K562 (cell line): ENCODE data around the gene FZD4. TPM values are rescaled to one million over a fixed set of nuclear protein-coding genes. Genes with fewer than 3 reads are reported as not detected.

Source experiments
- ARID1B ChIP-seq: fragments of 450-650 bp; IDR thresholded peaks from 2 replicates; pipeline ENCODE4 v1.6.1; 2016; ENCODE audit warnings: antibody characterized with exemption, mild to moderate bottlenecking, inconsistent platforms
- FOXP1 ChIP-seq: sonication (generic); formaldehyde crosslinking; IDR thresholded peaks from 2 replicates; pipeline ENCODE4 v1.8.0; 2022; ENCODE audit warnings: mild to moderate bottlenecking, missing genetic modification reagents
- HEY1 ChIP-seq: fragments of 250-450 bp; sonication (Bioruptor Pico); IDR thresholded peaks from 2 replicates; pipeline ENCODE4 v1.5.0; 2020; ENCODE audit warnings: mild to moderate bottlenecking, moderate library complexity, borderline replicate concordance
- IFI16 ChIP-seq: fragments of 250-450 bp; sonication (Bioruptor Pico); IDR thresholded peaks from 2 replicates; pipeline ENCODE4 v2.1.2; 2022; ENCODE audit warnings: mild to moderate bottlenecking, inconsistent platforms
- JUN ChIP-seq, 2 experiments: sonication (generic) in 1 of 2; formaldehyde crosslinking in 1 of 2; IDR thresholded peaks; 2 replicates each; pipeline versions ENCODE4 v1.6.1 to v1.8.0; 2012 to 2022; ENCODE audit warnings: borderline replicate concordance in 2 of 2, mild to moderate bottlenecking in 2 of 2, improper control_type of control experiment in 1 of 2, low read depth in 1 of 2, low read length in 1 of 2, missing genetic modification reagents in 1 of 2
- NRF1 ChIP-seq, 2 experiments: fragments of 450-650 bp; IDR thresholded peaks in 1 of 2; conservative IDR thresholded peaks in 1 of 2; 2 replicates each; pipeline ENCODE4 v1.6.1; 2014; ENCODE audit warnings: mild to moderate bottlenecking in 2 of 2
- RBM25 ChIP-seq: fragments of 200-400 bp; formaldehyde crosslinking; IDR thresholded peaks from 2 replicates; pipeline ENCODE4 v1.6.1; 2018; ENCODE audit warnings: low read length, low read depth, moderate library complexity; ENCODE audit not compliant: severe bottlenecking
- RBM34 ChIP-seq: fragments of 200-400 bp; formaldehyde crosslinking; IDR thresholded peaks from 2 replicates; pipeline ENCODE4 v1.6.1; 2018; ENCODE audit warnings: low read length, borderline replicate concordance; ENCODE audit not compliant: insufficient read depth
- RFX5 ChIP-seq: IDR thresholded peaks from 2 replicates; pipeline ENCODE4 v1.6.1; 2011; ENCODE audit warnings: low read depth, mild to moderate bottlenecking, improper control_type of control experiment, low read length
- SREBF2 ChIP-seq: sonication (generic); formaldehyde crosslinking; IDR thresholded peaks from 2 replicates; pipeline ENCODE4 v1.4.0; 2020; ENCODE audit warnings: mild to moderate bottlenecking, missing genetic modification reagents
- XRCC5 ChIP-seq: fragments of 200-400 bp; formaldehyde crosslinking; IDR thresholded peaks from 2 replicates; pipeline ENCODE4 v1.6.1; 2017; ENCODE audit warnings: low read depth, mild to moderate bottlenecking, low read length
- ZNF175 ChIP-seq: fragments of 200-800 bp; sonication (Bioruptor generic); IDR thresholded peaks from 2 replicates; pipeline ENCODE4 v1.6.1; 2016; ENCODE audit warnings: low read depth, mild to moderate bottlenecking, missing genetic modification characterization, missing compliant biosample characterization
- ZNF217 ChIP-seq: sonication (generic); formaldehyde crosslinking; IDR thresholded peaks from 2 replicates; pipeline ENCODE4 v1.8.0; 2022; ENCODE audit warnings: mild to moderate bottlenecking, missing genetic modification reagents
- ZNF274 ChIP-seq: IDR thresholded peaks from 2 replicates; pipeline ENCODE4 v1.6.1; 2011; ENCODE audit warnings: low read depth, mild to moderate bottlenecking, low read length, moderate library complexity, borderline replicate concordance
- ZNF431 ChIP-seq: sonication (generic); formaldehyde crosslinking; IDR thresholded peaks from 2 replicates; pipeline ENCODE4 v1.8.0; 2022; ENCODE audit warnings: mild to moderate bottlenecking, missing genetic modification reagents
- ZNF57 ChIP-seq: fragments of 450-650 bp; formaldehyde crosslinking; IDR thresholded peaks from 2 replicates; pipeline ENCODE4 v1.4.0; 2020; ENCODE audit warnings: mild to moderate bottlenecking, moderate library complexity
- ZSCAN29 ChIP-seq: fragments of 450-650 bp; IDR thresholded peaks from 2 replicates; pipeline ENCODE4 v1.6.1; 2017
- polyA plus RNA-seq, 8 experiments: library from polyadenylated mRNA; depleted of rRNA in 4 of 8; stranded (reverse) in 5 of 8; unstranded in 3 of 8; fragments of >200 nt; fragmentation: Nextera tagmentation in 2 of 8; fragmentation: Illumina TruSeq in 1 of 8; extraction: Ambion mirVana in 2 of 8; extraction: Trizol in 1 of 8; gene quantifications; 2 replicates each; pipeline versions ENCODE4 v1.2.1 to v1.2.3, GENCODE V29; 2011 to 2014; ENCODE audit warnings: inconsistent platforms in 1 of 8, missing spikeins in 1 of 8
- total RNA-seq, 7 experiments: library from RNA; depleted of rRNA in 6 of 7; stranded (reverse); fragments of >200 nt in 6 of 7; fragmentation: Illumina TruSeq in 2 of 7; extraction: Trizol in 2 of 7; gene quantifications; 2 replicates each; pipeline versions ENCODE4 v1.2.1 to v1.2.3, GENCODE V29; 2011 to 2021; ENCODE audit warnings: low replicate concordance in 1 of 7
- TF ChIP-seq, protein P1 (sequence below): sonication (generic); formaldehyde crosslinking; IDR thresholded peaks from 2 replicates; pipeline ENCODE4 v1.5.0; 2020; ENCODE audit warnings: missing genetic modification reagents
- TF ChIP-seq, protein P2 (sequence below): fragments of 450-650 bp; IDR thresholded peaks from 2 replicates; pipeline ENCODE4 v1.6.1; 2016; ENCODE audit warnings: borderline replicate concordance
- TF ChIP-seq, protein P3 (sequence below): fragments of 250-450 bp; sonication (Bioruptor Pico); IDR thresholded peaks from 2 replicates; pipeline ENCODE4 v1.4.0; 2020

The FZD4 gene
- total and polyA plus RNA-seq, 9 of the 15 experiments (the other 6 are each of a cell fraction or from before 2014, with no cell fraction given): 1.2 to 7.9 (median 5.8) TPM

DNA sequence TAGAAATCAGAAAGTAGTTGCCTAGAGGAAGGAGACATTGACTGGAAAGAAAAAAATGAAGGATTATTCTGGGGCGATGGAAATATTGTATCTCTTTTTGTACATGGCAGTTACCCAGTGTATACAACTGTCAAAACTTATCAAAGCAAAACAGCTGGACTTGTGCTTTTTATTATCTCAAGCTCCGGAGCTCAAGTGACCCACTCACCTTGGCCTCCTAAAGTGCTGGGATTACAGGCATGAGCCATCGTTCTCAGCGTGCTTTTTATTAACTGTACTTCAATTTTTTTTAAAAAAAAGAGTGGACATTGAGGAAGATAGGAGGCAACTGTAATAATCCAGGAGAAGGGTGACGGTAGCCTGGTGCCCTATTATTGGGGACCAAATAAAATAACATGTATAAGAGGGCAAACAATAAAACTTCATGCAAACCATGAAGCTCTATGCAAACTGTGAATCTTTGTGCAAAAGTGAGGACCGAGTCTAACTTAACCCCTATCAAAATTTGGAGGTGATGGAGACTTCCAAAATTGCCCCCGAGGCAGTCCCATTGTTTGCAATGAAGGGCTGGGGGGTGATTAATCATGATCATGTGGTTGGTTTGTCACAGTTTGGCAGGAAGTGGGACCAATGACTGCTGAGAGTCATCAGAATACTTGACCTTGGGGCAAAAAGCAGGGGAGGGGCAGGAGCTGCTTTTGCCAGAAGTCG is 23.5 kb downstream of the FZD4 start (continued):
- TF ChIP-seq RBM25 (no peak), RBM34 (no peak), NRF1 (conservative IDR thresholded peaks at IDR 0.05 in 1 of 2, IDR thresholded peaks at IDR 0.05 in 1 of 2) (no peak), ZNF274 (no peak), ZSCAN29 (no peak), ZNF217 (CRISPR knock-in tag) (no peak), HEY1 (CRISPR knock-in tag) (no peak), ZNF57 (CRISPR knock-in tag) (no peak), ZNF175 (CRISPR knock-in tag) (0 out of 2 replicates have a peak, but pooled peaks have one; percentile 21), ZNF431 (no peak), SREBF2 (CRISPR knock-in tag) (no peak), IFI16 (CRISPR knock-in tag) (no peak), RFX5 (no peak), JUN (IDR thresholded peaks at IDR 0.05; ENCODE audit: borderline replicate concordance, low read depth, low read length) (peak; percentile 44; the same call in 1 of the 2 replicates), JUN (CRISPR knock-in tag; IDR thresholded peaks at IDR 0.05; ENCODE audit: borderline replicate concordance) (no peak), FOXP1 (CRISPR knock-in tag) (no peak), ARID1B (peak; percentile 97), XRCC5 (no peak)
- TF ChIP-seq, protein P1, sequence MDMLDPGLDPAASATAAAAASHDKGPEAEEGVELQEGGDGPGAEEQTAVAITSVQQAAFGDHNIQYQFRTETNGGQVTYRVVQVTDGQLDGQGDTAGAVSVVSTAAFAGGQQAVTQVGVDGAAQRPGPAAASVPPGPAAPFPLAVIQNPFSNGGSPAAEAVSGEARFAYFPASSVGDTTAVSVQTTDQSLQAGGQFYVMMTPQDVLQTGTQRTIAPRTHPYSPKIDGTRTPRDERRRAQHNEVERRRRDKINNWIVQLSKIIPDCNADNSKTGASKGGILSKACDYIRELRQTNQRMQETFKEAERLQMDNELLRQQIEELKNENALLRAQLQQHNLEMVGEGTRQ: peak; percentile 73
- TF ChIP-seq, protein P2, sequence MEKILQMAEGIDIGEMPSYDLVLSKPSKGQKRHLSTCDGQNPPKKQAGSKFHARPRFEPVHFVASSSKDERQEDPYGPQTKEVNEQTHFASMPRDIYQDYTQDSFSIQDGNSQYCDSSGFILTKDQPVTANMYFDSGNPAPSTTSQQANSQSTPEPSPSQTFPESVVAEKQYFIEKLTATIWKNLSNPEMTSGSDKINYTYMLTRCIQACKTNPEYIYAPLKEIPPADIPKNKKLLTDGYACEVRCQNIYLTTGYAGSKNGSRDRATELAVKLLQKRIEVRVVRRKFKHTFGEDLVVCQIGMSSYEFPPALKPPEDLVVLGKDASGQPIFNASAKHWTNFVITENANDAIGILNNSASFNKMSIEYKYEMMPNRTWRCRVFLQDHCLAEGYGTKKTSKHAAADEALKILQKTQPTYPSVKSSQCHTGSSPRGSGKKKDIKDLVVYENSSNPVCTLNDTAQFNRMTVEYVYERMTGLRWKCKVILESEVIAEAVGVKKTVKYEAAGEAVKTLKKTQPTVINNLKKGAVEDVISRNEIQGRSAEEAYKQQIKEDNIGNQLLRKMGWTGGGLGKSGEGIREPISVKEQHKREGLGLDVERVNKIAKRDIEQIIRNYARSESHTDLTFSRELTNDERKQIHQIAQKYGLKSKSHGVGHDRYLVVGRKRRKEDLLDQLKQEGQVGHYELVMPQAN: no peak
- TF ChIP-seq, protein P3, sequence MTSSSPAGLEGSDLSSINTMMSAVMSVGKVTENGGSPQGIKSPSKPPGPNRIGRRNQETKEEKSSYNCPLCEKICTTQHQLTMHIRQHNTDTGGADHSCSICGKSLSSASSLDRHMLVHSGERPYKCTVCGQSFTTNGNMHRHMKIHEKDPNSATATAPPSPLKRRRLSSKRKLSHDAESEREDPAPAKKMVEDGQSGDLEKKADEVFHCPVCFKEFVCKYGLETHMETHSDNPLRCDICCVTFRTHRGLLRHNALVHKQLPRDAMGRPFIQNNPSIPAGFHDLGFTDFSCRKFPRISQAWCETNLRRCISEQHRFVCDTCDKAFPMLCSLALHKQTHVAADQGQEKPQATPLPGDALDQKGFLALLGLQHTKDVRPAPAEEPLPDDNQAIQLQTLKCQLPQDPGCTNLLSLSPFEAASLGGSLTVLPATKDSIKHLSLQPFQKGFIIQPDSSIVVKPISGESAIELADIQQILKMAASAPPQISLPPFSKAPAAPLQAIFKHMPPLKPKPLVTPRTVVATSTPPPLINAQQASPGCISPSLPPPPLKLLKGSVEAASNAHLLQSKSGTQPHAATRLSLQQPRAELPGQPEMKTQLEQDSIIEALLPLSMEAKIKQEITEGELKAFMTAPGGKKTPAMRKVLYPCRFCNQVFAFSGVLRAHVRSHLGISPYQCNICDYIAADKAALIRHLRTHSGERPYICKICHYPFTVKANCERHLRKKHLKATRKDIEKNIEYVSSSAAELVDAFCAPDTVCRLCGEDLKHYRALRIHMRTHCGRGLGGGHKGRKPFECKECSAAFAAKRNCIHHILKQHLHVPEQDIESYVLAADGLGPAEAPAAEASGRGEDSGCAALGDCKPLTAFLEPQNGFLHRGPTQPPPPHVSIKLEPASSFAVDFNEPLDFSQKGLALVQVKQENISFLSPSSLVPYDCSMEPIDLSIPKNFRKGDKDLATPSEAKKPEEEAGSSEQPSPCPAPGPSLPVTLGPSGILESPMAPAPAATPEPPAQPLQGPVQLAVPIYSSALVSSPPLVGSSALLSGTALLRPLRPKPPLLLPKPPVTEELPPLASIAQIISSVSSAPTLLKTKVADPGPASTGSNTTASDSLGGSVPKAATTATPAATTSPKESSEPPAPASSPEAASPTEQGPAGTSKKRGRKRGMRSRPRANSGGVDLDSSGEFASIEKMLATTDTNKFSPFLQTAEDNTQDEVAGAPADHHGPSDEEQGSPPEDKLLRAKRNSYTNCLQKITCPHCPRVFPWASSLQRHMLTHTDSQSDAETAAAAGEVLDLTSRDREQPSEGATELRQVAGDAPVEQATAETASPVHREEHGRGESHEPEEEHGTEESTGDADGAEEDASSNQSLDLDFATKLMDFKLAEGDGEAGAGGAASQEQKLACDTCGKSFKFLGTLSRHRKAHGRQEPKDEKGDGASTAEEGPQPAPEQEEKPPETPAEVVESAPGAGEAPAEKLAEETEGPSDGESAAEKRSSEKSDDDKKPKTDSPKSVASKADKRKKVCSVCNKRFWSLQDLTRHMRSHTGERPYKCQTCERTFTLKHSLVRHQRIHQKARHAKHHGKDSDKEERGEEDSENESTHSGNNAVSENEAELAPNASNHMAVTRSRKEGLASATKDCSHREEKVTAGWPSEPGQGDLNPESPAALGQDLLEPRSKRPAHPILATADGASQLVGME: no peak
